MM.1S (cell line): Measurements from ENCODE around the gene RGL4.

Experiments used
- CTCF ChIP-seq: fragments of 300-600 bp; sonication (generic); IDR thresholded peaks from 2 replicates; pipeline ENCODE4 v1.5.1; 2016; ENCODE audit warnings: antibody characterized with exemption, low read length, mixed read lengths
- EZH2 ChIP-seq: fragments of 300-600 bp; sonication (generic); optimal IDR thresholded peaks from 2 replicates; pipeline ENCODE3; 2017; ENCODE audit warnings: low read depth, mild to moderate bottlenecking, antibody characterized with exemption, low read length, mixed read lengths

- no peak for TF ChIP-seq EZH2
- TF ChIP-seq CTCF: no peak
Observed at GRCh38 chr22:23670378-23671295, 20.2 kb upstream of the RGL4 start.
